Vagina (tissue), 2 donors: ENCODE results near the gene PAPLN. TPM values are rescaled to one million over a fixed set of nuclear protein-coding genes. Genes with fewer than 3 reads are reported as not detected.

ENCODE experiments used
- DNase-seq, 2 donors: peaks; one replicate each; pipeline ENCODE4 v3.0.0-alpha.2; 2017; ENCODE audit errors: extremely low spot score in 2 of 2
- H3K27ac ChIP-seq: fragments of 200-600 bp; sonication (generic); one replicate; pipeline ENCODE4 v1.5.1; 2019
- H3K27me3 ChIP-seq: fragments of 200-600 bp; sonication (generic); one replicate; pipeline ENCODE4 v1.5.1; 2019
- H3K36me3 ChIP-seq, 2 donors: fragments of 200-600 bp; sonication (generic); one replicate each; pipeline ENCODE4 v1.5.1; 2017 to 2019
- H3K4me1 ChIP-seq: fragments of 200-600 bp; sonication (generic); one replicate; pipeline ENCODE4 v1.5.1; 2019
- H3K4me3 ChIP-seq, 2 donors: fragments of 200-600 bp; sonication (generic); 1 replicate in 1 of 2; 2 replicates in 1 of 2; pipeline ENCODE4 v1.5.1; 2016 to 2019
- H3K9me3 ChIP-seq: fragments of 200-600 bp; sonication (generic); one replicate; pipeline ENCODE4 v1.5.1; 2019
- CTCF ChIP-seq, 3 experiments: fragments of 450-650 bp in 2 of 3; fragments of 200-600 bp in 1 of 3; sonication (generic) in 1 of 3; IDR thresholded peaks; one replicate each; pipeline ENCODE4 v1.5.1; 2017 to 2019; ENCODE audit warnings: antibody characterized with exemption in 3 of 3, mild to moderate bottlenecking in 2 of 3, moderate library complexity in 2 of 3
- POLR2A ChIP-seq, 2 donors: fragments of 450-650 bp; IDR thresholded peaks; one replicate each; pipeline ENCODE4 v1.6.1; 2017; ENCODE audit warnings: antibody characterized with exemption in 2 of 2, mild to moderate bottlenecking in 2 of 2, moderate library complexity in 2 of 2
- POLR2AphosphoS5 ChIP-seq, 2 donors: sonication (generic); formaldehyde crosslinking; IDR thresholded peaks; one replicate each; pipeline ENCODE4 v1.9.0; 2017; ENCODE audit warnings: antibody characterized with exemption in 2 of 2, mild to moderate bottlenecking in 2 of 2, low read depth in 1 of 2; ENCODE audit not compliant: insufficient read depth in 1 of 2
- intact Hi-C: fragments of 100-400 bp; cut with DNase I; formaldehyde crosslinking; loops from one replicate; pipeline ENCODE4 v1.15.1; 2023
- total RNA-seq: library from RNA; depleted of rRNA; stranded (reverse); fragments of >200 nt; gene quantifications from one replicate; pipeline ENCODE4 v1.2.3, GENCODE V29; 2016

Gene PAPLN
- total RNA-seq, 1 donor from 2014 or later = 16.2 TPM

- peaks cover 0 to 43% of the 10 kb centered on the region in 2 donors for H3K36me3 ChIP-seq
- no peak overlapping the region for H3K27ac ChIP-seq
- TF ChIP-seq POLR2AphosphoS5 (IDR thresholded peaks at IDR 0.05; ENCODE audit: insufficient read depth in 1 of 2, low read depth in 1 of 2) (no peak), POLR2A (IDR thresholded peaks at IDR 0.05) (no peak), CTCF (IDR thresholded peaks at IDR 0.05) (no peak)
- peaks cover 13% of the 10 kb centered on the region for H3K4me1 ChIP-seq
- no peak for DNase-seq
- H3K27me3 ChIP-seq = no peaks in the 10 kb centered on the region
- intact Hi-C loops = no loop called here
- no peak overlapping the region for H3K4me3 ChIP-seq
- H3K9me3 ChIP-seq = no peaks in the 10 kb centered on the region
Measured at GRCh38 chr14:73220634-73221033, 16.7 kb upstream of the PAPLN start.

- TF ChIP-seq POLR2AphosphoS5 (IDR thresholded peaks at IDR 0.05; ENCODE audit: insufficient read depth in 1 of 2, low read depth in 1 of 2) = no peak
- TF ChIP-seq POLR2A (IDR thresholded peaks at IDR 0.05) = no peak
- no peak for TF ChIP-seq CTCF (IDR thresholded peaks at IDR 0.05)
- intact Hi-C loops = no loop called here
- no peak for DNase-seq
- Histone ChIP-seq H3K9me3 (no peaks in the 10 kb centered on the region), H3K27me3 (no peaks in the 10 kb centered on the region), H3K4me1 (peaks cover 13% of the 10 kb centered on the region), H3K27ac (no peak overlapping the region), H3K36me3 (peaks cover 0 to 36% of the 10 kb centered on the region in 2 donors), H3K4me3 (no peak overlapping the region)
Measured at GRCh38 chr14:73221945-73222344, 15.4 kb upstream of the PAPLN start.

DNA sequence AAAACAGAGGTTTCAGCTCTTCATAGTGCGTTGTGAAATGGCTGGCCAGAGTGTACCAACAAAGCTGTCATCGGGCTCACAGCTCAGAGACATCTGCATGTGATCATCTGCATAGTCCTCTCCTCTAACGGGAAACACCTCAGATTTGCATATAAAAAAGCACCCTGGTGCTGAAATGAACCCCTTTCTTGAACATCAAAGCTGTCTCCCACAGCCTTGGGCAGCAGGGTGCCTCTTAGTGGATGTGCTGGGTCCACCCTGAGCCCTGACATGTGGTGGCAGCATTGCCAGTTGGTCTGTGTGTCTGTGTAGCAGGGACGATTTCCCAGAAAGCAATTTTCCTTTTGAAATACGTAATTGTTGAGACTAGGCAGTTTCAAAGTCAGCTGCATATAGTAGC, 14.3 kb upstream of the PAPLN start:
- no peak overlapping the region for H3K4me3 ChIP-seq
- no peaks in the 10 kb centered on the region for H3K9me3 ChIP-seq
- intact Hi-C loops = no loop called here
- peaks cover 0 to 25% of the 10 kb centered on the region in 2 donors for H3K36me3 ChIP-seq
- DNase-seq = no peak
- peaks cover 18% of the 10 kb centered on the region for H3K4me1 ChIP-seq
- peak overlapping the region; percentile 43 for H3K27ac ChIP-seq
- H3K27me3 ChIP-seq = no peaks in the 10 kb centered on the region
- TF ChIP-seq POLR2AphosphoS5 (IDR thresholded peaks at IDR 0.05; ENCODE audit: insufficient read depth in 1 of 2, low read depth in 1 of 2) = peak in 1 of 2 donors; percentile 42
- TF ChIP-seq POLR2A (IDR thresholded peaks at IDR 0.05) = no peak
- no peak for TF ChIP-seq CTCF (IDR thresholded peaks at IDR 0.05)

GRCh38 chr14:73225496-73225895, 11.8 kb upstream of the PAPLN start:
- TF ChIP-seq CTCF (IDR thresholded peaks at IDR 0.05) (no peak), POLR2A (IDR thresholded peaks at IDR 0.05) (no peak), POLR2AphosphoS5 (IDR thresholded peaks at IDR 0.05; ENCODE audit: insufficient read depth in 1 of 2, low read depth in 1 of 2) (no peak)
- H3K27ac ChIP-seq = no peak overlapping the region
- peaks cover 30% of the 10 kb centered on the region for H3K4me1 ChIP-seq
- H3K36me3 ChIP-seq = peaks cover 0 to 1% of the 10 kb centered on the region in 2 donors
- H3K9me3 ChIP-seq = no peaks in the 10 kb centered on the region
- no peaks in the 10 kb centered on the region for H3K27me3 ChIP-seq
- intact Hi-C loops = no loop called here
- no peak for DNase-seq
- H3K4me3 ChIP-seq = no peak overlapping the region

GRCh38 chr14:73227812-73228781, 9.2 kb upstream of the PAPLN start:
- Histone ChIP-seq H3K4me1 (peaks cover 36% of the 10 kb centered on the region), H3K9me3 (no peaks in the 10 kb centered on the region), H3K36me3 (no peaks in the 10 kb centered on the region), H3K4me3 (no peak overlapping the region), H3K27me3 (no peaks in the 10 kb centered on the region), H3K27ac (peak overlapping the region; percentile 37)
- peak in 1 of 2 donors; percentile 86 for DNase-seq
- intact Hi-C loops = no loop called here
- TF ChIP-seq CTCF (IDR thresholded peaks at IDR 0.05) (no peak), POLR2AphosphoS5 (IDR thresholded peaks at IDR 0.05; ENCODE audit: insufficient read depth in 1 of 2, low read depth in 1 of 2) (peak in 1 of 2 donors; percentile 41)
